ENCODE measurements around the gene TAF11L7. TPM values are rescaled to one million over a fixed set of nuclear protein-coding genes. Genes with fewer than 3 reads are reported as not detected.
"Not testable (repeated sequence)": the region's sequence is repeated elsewhere in the genome, so short reads cannot be mapped to it uniquely, and the experiment has no call there.

Gene TAF11L7
- total RNA-seq, 4 donors from 2014 or later: not detected

DNA sequence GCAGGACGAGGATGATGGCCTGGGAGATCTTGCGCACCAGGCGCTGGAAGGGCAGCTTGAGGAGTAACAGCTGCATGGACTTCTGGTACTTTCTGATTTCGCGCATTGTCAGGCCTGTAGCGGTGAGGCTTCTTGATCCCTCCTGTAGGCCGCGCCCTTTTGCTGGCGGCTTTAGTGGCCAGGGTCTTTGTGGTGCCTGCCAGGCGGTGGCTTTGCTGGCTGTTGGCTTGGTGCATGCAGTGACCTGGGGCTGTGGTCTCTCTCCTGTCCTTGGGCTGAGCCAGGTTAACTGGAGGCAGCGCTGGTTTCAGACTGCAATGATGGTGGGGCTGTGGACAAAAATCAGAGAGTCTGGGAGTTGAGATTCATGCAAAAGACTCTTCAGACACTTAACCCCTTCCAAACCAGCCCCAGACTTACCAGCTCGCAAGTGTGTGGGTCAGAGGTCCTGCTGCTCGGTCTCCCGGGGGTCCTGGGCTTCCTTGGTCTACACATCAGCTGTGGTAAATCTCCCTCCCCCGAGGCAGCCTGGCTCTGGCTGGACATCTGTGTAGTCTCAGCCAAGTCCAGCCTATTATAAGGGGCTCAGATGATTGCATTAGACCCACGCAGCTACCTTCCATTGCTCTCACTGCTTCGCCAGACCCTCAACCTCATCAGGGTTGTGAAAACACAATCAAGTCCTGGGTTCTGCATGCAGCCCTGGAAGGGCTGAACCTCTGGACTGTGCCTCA is 29.5 kb upstream of the TAF11L7 start:
- WGBS: 88% methylated on average over 10 of the region's 17 CpGs
- intact Hi-C loops (cut with DNase I): no loop called here
- no peak overlapping the region for H3K4me3 ChIP-seq
- H3K27me3 ChIP-seq: no peaks in the 10 kb centered on the region
- DNase-seq (ENCODE audit: extremely low spot score): peak; percentile 87
- no peaks in the 10 kb centered on the region for H3K36me3 ChIP-seq
- H3K27ac ChIP-seq (replicated peaks in 1 of 4): no peak overlapping the region
- TF ChIP-seq CTCF (IDR thresholded peaks at IDR 0.05): no peak
- TF ChIP-seq EP300 (IDR thresholded peaks at IDR 0.05): no peak
- TF ChIP-seq POLR2A (IDR thresholded peaks at IDR 0.05; ENCODE audit: low read depth): no peak
- no peak for TF ChIP-seq POLR2AphosphoS5 (IDR thresholded peaks at IDR 0.05)
- H3K9me3 ChIP-seq: no peaks in the 10 kb centered on the region
- H3K4me1 ChIP-seq: no peaks in the 10 kb centered on the region

DNA sequence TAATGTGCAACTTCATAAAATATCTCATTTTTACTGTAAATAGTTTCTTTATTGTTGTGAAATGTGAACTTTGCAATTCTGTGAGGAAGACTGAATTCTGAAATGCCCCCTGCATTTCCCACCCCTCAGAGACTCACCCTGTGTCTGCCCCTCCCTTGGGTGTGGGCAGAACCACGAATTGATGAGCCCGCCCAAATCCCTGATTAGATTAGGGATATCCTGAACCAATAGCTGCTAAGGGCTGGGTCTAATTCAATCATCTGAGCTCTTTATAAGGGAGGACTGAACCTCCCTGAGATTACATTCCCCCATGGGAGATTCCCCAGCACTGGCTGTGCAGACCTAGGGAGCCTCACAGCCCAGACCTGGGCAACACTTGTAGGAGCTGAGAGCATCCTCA is 24.5 kb upstream of the TAF11L7 start, which contains the start of gene TAF11L12:
TAF11L12 (plus strand) TSS at position 301 of the 400 bp plus-strand sequence.
- H3K27me3 ChIP-seq; H3K36me3 ChIP-seq; DNase-seq (ENCODE audit: extremely low spot score); H3K4me1 ChIP-seq; intact Hi-C loops (cut with DNase I); H3K9me3 ChIP-seq; H3K4me3 ChIP-seq; H3K27ac ChIP-seq (replicated peaks in 1 of 4): not testable (repeated sequence)
- WGBS: 71% methylated on average over 2 of the region's 2 CpGs

DNA sequence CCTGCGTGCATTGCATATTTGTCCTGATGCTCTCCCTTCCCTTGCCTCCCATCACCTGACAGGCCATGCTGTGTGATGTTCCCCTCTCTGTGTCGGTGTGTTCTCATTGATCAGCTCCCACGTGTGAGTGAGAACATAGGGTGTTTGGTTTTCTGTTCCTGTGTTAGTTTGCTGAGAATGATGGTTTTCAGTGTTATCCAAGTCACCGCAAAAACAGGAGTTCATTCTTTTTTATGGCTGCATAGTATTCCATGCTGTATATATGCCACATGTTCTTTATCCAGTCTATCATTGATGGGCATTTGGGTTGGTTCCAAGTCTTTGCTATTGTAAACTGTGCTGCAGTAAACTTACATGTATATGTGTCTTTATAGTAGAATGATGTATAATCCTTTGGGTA is 21.9 kb upstream of the TAF11L7 start:
- H3K27ac ChIP-seq (replicated peaks in 1 of 4); intact Hi-C loops (cut with DNase I); DNase-seq (ENCODE audit: extremely low spot score); H3K4me1 ChIP-seq; H3K36me3 ChIP-seq; H3K4me3 ChIP-seq; H3K27me3 ChIP-seq; H3K9me3 ChIP-seq: not testable (repeated sequence)
- 100% methylated on average over 1 of the region's 4 CpGs for WGBS

- Histone ChIP-seq H3K27me3 (no peaks in the 10 kb centered on the region), H3K27ac (replicated peaks in 1 of 4) (no peak overlapping the region), H3K4me1 (no peaks in the 10 kb centered on the region), H3K36me3 (no peaks in the 10 kb centered on the region), H3K4me3 (no peak overlapping the region), H3K9me3 (no peaks in the 10 kb centered on the region)
- 92% methylated on average over 14 of the region's 14 CpGs for WGBS
- TF ChIP-seq POLR2A (IDR thresholded peaks at IDR 0.05; ENCODE audit: low read depth) (no peak), POLR2AphosphoS5 (IDR thresholded peaks at IDR 0.05) (no peak), CTCF (IDR thresholded peaks at IDR 0.05) (no peak)
- peak; percentile 85 for DNase-seq (ENCODE audit: extremely low spot score)
- intact Hi-C loops (cut with DNase I): no loop called here
These were observed 19.4 kb upstream of the TAF11L7 start for GRCh38 chr5:17604951-17605350.

DNA sequence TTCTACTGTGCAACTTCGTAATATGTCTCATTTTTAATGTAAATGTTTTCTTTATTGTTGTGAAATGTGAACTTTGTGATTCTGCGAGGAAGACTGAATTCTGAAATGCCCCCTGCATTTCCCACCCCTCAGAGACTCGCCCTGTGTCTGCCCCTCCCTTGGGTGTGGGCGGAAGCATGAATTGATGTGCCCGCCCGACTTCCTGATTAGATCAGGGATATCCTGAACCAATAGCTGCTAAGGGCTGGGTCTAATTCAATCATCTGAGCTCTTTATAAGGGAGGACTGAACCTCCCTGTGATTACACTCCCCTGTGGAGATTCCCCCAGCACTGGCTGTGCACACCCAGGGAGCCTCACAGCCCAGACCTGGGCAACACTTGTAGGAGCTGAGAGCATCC is 18.3 kb upstream of the TAF11L7 start, which contains the start of gene TAF11L11:
TAF11L11 (plus strand) TSS at position 304 of the 400 bp plus-strand sequence.
- H3K27me3 ChIP-seq; H3K9me3 ChIP-seq; H3K27ac ChIP-seq (replicated peaks in 1 of 4); intact Hi-C loops (cut with DNase I); H3K4me1 ChIP-seq; H3K4me3 ChIP-seq; H3K36me3 ChIP-seq; DNase-seq (ENCODE audit: extremely low spot score): not testable (repeated sequence)
- WGBS: 67% methylated on average over 6 of the region's 6 CpGs

- intact Hi-C loops (cut with DNase I); H3K4me3 ChIP-seq; H3K9me3 ChIP-seq; H3K27ac ChIP-seq (replicated peaks in 1 of 4); H3K36me3 ChIP-seq; DNase-seq (ENCODE audit: extremely low spot score); H3K27me3 ChIP-seq; H3K4me1 ChIP-seq: not testable (repeated sequence)
- WGBS: no CpG with 5 or more reads among the region's 15 CpGs
These were observed 12.2 kb upstream of the TAF11L7 start, which contains the start of gene TAF11L10 for GRCh38 chr5:17597728-17598127. TSS of gene TAF11L10 (minus strand) at chr5:17597828.

- DNase-seq (ENCODE audit: extremely low spot score); intact Hi-C loops (cut with DNase I); H3K4me3 ChIP-seq; H3K36me3 ChIP-seq; H3K9me3 ChIP-seq; H3K4me1 ChIP-seq; H3K27ac ChIP-seq (replicated peaks in 1 of 4); H3K27me3 ChIP-seq: not testable (repeated sequence)
- WGBS: 90% methylated on average over 10 of the region's 15 CpGs
These were observed 8.7 kb upstream of the TAF11L7 start, which contains the start of gene TAF11L9 for GRCh38 chr5:17594255-17594654. TSS of gene TAF11L9 (minus strand) at chr5:17594394.

- H3K27me3 ChIP-seq; H3K4me3 ChIP-seq; H3K4me1 ChIP-seq; H3K27ac ChIP-seq (replicated peaks in 1 of 4); intact Hi-C loops (cut with DNase I); DNase-seq (ENCODE audit: extremely low spot score); H3K9me3 ChIP-seq; H3K36me3 ChIP-seq: not testable (repeated sequence)
- WGBS: no CpG with 5 or more reads among the region's 16 CpGs
These were observed 5.3 kb upstream of the TAF11L7 start, which contains the start of gene TAF11L8 for GRCh38 chr5:17590860-17591259. TSS of gene TAF11L8 (minus strand) at chr5:17590960.
